Kasumi-1 (cell line): ENCODE data around the gene CDC16.
"Not testable (repeated sequence)": the region's sequence is repeated elsewhere in the genome, so short reads cannot be mapped to it uniquely, and the experiment has no call there.

Experiments used
- DNase-seq, 2 experiments: peaks; one replicate each; lab custom pipeline; 2025; lab: John Stamatoyannopoulos, UW

CDC16 gene

DNA sequence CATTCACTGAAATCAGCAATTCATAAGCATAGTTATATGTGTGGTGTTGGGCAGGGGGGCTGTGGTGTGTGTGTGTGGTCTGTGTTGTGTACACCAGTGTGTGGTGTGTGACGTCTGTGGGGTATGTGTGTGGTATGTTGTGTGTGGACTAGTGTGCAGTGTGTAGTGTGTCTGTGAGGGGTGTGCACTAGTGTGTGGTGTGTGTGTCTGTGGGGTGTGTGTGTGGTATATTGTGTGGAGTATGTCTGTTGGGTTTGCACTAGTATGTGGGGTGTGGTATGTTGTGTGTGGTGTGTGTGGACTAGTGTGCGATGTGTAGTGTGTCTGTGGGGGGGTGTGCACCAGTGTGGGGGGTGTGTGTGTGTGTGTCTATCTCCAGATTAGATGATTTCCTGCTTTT lies 7.2 kb upstream of the CDC16 start:
- DNase-seq: no peak

DNA sequence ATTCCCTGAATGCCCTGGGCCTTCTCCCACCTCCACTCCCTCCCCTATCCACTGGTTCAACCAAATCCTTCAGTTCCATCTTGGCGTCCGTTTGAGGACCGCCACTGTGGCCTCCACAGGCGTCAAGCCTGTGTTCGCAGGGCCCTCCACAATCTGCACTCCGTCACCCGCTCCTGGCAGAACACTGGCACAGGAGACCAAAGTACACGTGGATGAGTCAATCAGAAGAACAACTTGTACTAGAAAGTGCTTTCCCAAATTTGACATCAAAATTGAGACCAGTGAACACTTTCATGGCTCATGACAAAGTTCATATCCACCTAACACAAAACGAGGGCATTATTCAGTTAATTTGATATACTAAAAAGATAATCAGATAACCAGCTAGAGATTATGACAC lies 6.5 kb upstream of the CDC16 start:
- no peak for DNase-seq

DNA sequence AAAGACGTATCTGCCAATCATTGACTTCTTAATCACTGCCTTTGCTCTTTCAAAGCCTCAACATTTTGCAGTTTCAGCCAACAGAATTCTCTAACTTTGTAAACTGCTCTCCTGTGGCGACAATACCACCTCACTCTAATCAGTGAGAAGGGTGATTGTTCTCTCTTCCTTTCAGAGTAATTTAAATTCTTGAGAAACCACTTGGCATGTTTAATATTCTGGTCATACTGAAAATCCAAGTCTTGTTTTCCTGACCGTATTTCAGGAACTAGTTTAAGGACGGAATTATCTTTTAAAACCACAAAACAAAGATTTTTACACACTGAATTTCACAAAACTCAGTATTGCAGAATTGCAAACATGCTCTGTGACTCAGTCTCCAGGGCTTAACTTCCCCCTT lies 5.2 kb upstream of the CDC16 start:
- DNase-seq: no peak

DNA sequence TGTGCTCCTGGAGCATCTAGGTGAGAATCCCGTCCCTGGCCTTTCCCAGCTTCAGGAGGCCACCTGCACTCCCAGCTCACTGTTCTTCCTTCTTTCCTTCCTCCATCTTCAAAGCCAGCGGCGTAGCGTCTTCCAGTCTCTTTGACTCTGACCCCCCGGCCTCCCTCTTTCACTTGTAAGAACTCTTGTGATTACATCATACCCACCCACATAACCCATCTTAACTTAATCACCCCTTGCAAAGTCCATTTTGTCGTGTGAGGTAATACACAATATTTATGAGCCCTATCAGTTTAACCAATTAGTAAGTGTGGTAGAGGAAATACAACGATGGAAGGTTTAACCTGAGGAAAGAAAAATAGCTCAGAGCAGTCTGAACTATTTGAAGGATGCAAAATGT lies 4.6 kb upstream of the CDC16 start:
- DNase-seq: no peak

DNA sequence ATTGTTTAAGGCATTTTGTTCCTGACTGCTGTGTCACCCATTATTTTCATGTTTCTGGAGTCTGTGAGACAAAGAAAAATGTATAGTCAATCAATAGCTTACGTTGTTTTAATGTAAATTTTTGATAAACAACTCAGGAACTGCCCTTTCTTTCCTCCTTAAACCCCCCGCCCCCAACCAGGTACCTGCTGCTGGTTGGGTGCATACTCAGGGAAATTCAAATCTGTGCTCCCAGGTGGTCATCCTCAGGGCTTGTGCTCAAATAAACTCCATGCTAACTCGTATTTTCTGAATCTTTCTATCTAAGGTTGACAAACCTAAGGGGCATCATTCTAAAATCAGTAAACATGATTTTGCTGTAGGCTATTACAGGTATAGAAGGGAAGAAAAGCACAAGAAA lies 4.1 kb upstream of the CDC16 start:
- no peak for DNase-seq

DNA sequence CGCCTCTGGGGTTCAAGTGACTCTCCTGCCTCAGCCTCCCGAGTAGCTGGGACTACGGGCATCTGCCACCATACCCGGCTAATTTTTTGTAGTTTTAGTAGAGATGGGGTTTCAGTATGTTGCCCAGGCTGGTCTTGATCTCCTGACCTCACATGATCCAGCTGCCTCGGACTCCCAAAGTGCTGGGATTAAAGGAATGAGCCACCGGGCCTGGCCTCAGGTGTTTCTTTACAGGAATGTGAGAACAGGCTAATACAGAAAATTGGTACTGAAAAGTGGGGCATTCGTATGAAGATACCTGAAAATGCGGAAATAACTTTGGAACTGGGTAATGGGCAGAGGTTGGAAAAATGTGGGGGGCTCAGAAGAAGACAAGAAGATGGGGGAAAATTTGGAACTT lies 2.8 kb upstream of the CDC16 start:
- DNase-seq: no peak

DNA sequence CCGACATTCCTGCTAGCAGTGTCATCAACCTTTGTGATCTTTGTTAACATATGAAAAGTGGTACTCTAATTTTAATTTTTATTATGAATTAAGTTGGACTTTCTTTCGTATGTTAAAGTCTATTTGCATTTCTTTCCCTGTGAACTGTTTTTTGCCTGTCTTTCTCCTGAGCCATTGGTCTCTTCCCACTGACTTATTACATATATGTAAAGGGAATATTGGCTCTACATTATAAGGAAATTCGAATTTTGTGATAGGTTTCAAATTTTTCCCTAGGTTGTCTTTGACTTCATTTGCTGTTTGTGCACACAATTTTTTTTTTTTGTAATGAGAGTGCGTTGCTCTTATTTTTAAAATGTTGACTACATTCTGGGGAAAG lies 442 bp upstream of the CDC16 start:
- DNase-seq: no peak

DNA sequence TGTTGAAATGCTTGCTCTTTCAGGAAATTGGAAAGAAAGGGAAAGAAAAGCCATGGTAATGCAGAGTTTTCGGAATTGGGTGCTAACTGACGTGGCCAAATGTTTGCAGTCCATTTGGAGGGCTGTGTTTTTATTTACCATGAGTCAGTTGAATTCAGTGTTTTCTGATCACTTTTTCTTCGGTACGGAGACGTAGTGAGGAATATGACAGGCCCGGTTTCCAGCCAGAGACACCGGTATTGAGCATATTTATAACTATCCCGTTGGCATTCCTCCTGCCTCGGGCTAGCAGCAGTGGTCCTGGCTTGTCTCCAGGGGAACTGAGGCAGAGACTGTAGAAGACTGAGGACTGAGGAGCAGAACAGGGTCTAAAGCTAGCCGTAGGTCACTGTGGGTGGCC lies 1.0 kb downstream of the CDC16 start:
- DNase-seq: no peak

DNA sequence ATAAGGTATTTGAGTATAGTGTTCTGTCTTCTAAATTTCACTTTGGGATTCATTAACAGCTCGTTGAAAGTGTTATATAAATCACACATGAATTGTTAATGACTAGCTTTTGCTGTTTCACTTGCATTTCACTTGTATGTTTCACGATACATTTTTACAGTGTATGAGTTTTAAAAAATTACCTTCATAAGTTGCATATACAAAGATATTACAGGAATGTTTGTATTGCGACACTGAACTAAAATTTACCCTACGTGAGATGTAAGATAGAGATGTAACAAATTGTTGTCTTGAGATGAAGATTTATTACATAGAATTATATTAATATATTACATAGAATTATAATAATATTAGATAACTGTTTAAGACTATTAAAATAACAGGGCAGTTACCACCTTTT lies 1.5 kb downstream of the CDC16 start:
- no peak for DNase-seq

DNA sequence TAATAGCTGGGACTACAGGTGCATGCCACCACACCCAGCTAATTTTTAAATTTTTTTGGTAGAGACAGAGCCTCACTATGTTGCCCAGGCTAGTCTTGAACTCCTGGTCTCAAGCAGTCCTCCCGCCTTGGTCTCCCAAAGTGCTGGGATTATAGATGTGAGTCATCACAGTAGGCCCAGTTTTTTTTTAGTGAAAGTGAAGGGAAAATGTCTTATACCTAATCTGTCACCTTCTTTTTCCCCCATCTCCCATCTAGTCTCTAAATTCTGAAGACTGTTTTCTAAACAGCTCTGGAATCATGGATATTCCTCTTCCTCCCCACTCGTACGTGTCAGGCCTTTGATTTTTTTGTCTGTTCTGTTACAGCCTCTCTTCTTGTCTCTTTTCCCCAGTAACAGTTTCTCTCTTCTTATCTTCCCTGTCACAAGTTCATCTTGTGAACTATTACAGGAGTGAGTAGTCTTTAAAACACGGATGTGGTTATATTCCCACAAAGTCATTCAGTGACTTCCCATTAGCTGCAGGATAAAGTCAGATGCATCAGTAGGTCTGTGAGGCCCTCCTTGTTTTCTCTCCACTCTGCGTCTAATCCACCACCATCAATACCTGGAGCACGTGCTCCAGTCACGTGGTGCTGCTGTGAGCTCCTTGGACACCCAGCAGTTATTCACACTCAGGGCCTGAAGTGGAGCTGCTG lies 2.9 kb downstream of the CDC16 start:
- no peak for DNase-seq

DNA sequence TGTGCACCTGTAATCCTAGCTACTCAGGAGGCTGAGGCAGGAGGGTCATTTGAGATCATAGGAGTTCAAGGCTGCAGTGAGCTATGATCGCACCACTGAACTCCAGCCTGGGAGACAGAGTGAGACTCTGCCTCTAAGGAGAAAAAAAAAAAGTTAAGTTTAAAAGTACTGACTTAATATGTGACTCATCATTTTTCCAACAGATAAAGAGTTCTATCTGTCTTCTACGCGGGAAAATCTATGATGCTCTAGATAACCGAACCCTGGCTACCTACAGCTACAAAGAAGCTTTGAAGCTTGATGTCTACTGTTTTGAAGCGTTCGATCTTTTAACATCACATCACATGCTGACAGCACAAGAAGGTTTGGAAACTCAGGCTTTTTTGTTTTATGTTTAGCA lies 7.2 kb downstream of the CDC16 start:
- DNase-seq: no peak

DNA sequence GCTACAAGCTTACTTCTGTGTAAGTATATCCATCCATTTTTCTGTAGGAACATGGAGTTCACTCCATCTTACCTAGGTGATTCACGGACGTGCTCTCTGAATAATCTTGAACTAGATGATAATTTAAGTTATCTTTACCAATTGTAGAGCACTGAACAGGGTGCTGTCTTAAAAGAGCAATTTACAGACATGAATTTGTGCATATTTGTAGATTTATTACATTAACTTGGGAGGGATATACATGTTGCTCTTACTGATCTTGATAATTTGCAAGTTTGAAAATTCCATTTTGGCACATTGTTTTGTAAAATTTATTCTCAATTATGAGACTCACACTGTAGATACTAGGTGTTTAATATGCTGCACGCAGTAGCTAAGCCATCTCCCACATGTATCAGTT lies 9.3 kb downstream of the CDC16 start:
- no peak for DNase-seq

DNA sequence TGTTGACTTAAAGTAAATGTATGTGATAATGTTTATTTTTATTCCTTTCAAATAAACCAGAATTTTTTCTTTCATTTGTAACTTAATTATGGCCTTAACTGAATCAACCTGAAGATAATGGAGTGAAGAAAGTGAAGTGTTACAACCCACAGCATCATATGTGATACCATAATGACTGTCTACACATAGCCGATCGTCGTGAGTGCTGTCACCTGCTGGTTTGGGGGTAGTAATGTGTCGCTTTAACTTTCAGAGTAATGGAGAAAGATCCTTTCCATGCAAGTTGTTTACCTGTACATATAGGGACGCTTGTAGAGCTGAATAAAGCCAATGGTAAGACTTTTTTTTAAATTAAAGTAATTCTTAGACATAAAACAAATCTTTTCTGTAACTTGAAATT lies 9.9 kb downstream of the CDC16 start:
- peak in 1 of 2 experiments; percentile 16 for DNase-seq

DNA sequence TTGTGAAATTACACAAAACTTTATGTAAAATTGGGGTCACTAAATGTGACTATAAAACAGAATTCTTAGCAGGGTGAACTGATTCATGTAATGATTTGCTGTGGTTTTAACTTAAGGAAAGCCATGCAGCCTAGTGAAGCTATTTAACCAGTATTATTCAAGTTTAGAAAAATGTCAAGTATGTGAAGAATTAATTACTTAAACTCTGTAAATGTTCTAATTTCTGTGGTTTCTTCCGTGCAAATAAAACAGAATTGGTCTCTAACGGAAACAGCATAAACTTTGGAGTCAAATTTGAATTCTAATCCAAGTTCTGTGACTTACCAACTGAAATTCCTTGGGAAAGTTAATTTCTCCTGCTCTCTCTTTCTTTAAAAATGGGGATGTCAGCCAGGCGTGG lies 13.3 kb downstream of the CDC16 start:
- no peak for DNase-seq

DNA sequence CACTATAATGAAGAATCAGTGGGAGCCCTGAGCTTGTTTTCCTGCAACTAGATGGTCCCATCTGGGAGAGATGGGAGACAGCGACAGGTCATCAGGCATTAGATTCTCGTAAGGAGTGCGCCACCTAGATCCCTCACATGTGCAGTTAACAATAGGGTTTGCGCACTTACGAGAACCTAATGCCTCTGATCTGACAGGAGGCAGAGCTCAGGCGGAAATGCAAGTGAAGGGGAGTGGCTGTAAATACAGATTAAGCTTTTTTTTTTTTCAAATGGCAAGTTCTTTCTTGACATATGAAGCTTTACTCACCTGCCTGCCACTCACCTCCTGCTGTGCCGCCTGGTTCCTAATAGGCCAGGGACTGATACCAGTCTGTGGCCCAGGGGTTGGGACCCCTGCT lies 14.4 kb downstream of the CDC16 start:
- no peak for DNase-seq

DNA sequence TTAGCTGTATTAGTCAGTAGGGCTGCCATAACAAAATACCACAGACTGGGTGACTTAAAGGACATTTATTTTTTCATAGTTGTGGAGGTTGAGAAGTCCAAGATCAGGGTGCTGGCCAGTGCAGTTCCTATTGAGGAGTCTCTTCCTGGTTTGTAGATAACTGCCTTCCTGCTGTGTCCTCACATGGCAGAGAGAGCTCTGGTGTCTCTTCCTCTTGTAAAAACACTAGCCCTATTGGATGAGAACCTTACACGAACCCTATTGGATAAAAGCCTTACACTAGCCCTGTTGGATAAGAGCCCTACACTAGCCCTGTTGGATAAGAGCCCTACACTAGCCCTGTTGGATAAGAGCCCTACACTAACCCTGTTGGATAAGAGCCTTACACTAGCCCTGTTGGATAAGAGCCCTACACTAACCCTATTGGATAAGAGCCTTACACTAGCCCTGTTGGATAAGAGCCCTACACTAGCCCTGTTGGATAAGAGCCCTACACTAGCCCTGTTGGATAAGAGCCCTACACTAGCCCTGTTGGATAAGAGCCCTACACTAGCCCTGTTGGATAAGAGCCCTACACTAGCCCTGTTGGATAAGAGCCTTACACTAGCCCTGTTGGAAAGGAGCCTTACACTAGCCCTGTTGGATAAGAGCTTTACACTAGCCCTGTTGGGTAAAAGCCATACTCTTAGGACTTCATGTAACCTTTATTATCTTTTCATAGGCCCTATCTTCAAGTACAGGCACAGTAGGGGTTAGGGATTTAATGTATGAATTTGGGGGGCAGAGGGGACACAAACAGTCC lies 17.1 kb downstream of the CDC16 start:
- DNase-seq: not testable (repeated sequence)

DNA sequence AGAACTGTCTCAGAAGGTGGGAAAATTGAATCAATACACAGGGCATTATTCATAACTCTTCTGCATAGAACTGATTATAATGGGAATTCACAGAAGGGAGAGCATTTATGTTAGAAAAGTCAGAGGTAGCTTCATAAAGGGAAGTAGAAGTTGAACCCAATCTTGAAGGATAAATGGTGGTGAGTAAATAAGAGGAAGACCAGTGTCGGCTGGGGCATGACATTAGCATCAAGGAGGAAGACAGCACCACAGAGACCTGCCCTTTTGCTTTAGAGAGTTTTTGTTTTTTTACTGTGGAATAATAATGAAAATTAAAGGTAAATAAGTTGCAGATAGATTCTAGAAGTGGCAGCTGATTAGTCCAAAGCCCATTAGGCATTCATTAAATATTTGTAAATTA lies 21.9 kb downstream of the CDC16 start:
- DNase-seq: peak; percentile 5 to 14

DNA sequence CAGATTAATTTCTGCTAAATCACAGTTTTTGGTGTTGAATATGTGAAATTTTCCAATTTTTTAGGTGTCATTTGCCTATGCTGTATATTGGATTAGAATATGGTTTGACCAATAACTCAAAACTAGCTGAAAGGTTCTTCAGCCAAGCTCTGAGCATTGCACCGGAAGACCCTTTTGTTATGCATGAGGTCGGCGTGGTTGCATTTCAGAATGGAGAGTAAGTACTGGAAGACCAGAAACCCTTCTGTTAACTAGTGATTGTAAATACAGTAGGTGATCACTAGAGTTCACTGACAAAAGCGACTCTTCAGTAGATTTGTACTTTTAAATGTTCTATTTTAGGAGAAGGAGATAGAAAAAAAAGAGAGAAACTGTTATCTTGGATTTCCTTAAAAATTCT lies 22.3 kb downstream of the CDC16 start:
- no peak for DNase-seq

DNA sequence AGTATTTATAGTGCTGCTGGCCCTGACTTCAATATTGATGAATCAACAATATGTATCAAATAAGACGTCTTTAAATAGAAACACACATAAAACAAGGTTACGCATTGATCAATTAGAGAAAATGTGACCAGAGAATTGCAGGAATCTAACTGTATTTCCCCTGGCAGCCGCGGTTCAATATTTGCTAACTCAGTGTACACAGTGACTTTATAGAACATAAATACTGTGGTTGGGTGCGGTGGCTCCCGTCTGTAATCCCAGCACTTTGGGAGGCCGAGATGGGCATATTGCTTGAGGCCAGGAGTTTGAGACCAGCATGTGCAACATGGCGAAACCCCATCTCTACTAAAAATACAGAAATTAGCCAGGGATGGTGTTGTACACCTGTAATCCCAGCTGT lies 23.9 kb downstream of the CDC16 start:
- DNase-seq: no peak

DNA sequence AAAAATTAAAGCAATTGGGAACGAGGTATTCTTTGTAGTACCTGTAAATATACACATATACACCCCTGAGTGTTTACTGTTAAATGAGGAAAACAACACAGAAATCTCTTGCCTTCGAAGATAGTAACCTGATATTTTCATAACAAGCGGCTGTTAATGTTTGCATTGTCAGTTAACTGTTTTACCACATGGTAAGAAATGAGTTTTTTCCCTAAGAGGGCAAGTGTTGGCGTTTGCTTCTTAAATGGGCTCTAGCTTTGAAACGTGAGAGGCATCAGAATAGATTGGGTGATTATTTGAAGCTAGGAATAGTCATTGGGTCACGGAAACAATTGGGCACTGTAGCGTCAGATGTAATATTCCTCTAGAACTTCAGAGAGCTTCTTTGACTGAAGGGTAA lies 24.7 kb downstream of the CDC16 start:
- no peak for DNase-seq

DNA sequence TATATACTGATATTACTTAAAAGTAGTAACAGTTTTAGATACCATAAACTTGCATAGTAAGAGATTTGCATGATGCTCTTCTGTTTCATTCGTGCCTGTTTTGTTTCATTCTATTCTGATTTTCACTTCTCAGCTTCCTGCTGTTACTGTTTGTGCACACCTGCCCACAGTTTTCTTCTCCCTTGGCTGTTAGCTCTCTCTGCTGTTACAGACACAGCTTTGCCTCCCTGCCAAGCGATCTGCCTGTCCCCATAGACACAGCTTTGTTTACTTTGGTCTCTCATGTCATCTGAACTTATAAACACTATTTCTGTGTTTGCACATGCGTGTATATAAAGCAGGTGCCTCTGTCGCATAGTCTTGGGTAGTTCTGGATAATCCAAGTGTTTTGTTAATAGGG lies 25.3 kb downstream of the CDC16 start:
- no peak for DNase-seq

DNA sequence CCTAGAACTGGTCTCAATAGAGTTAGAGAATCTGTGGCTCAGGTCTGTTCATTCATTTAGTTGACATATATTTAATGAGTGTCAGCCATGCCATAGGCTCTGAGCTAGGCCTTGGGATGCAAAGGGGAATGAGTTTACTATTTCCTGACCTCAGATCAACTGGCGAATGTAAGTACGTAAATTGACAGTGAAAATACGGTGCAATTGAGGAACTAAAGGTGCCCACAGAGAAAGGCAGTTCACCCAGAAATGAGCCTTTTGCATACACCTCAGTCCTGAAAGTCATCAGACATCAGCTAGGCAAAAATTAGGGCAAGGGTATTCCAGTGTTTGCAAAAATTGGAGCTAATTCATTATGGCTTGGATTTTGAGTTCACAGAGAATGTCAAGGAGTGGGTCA lies 26.1 kb downstream of the CDC16 start:
- no peak for DNase-seq

DNA sequence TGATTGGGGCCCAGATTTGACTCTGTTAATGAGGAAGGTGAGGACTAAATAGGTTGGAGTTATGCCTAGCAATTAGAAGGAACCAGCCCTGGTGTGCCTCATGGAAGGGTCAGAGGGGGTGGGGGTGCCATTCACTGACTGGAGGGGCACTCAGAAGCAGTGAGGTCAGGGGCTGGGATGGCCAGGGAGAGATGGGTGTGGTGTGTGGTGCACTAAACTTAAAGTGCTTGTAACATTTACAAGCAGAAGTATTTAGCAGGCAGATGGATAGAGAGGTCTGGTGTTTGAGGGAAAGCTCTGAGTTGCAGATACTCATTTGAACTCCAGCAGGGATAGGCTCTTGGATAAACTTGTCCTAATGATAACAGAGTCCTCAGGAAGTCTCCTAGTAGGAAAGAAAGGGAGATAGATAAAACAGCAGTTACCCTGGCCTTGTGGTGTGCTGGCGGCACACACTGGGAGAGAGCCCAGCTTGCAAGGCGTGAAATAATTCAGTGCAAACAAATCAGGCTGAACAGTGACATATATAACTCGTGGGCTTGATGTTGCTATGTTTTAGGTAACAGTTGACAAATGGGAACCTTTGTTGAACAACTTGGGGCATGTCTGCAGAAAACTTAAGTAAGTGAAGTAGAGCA lies 26.8 kb downstream of the CDC16 start:
- DNase-seq: no peak
